ENCODE measurements around the gene SLC22A12.

The SLC22A12 gene

GRCh38 chr11:64642871-64643255 lies 51.8 kb downstream of the SLC22A12 start:
- in situ Hi-C loops (cut with MboI; ENCODE audit: low sequenced_read_pairs) = no loop called here

GRCh38 chr11:64643256-64643881 lies 52.3 kb downstream of the SLC22A12 start:
- in situ Hi-C loops (cut with MboI; ENCODE audit: low sequenced_read_pairs) = no loop called here

- in situ Hi-C loops (cut with MboI; ENCODE audit: low sequenced_read_pairs) = no loop called here
Measured at GRCh38 chr11:64643920-64644646, 53.1 kb downstream of the SLC22A12 start.

- in situ Hi-C loops (cut with MboI; ENCODE audit: low sequenced_read_pairs) = no loop called here
Measured at GRCh38 chr11:64644647-64645275, 53.7 kb downstream of the SLC22A12 start.

GRCh38 chr11:64647019-64647779 lies 56.2 kb downstream of the SLC22A12 start:
- in situ Hi-C loops (cut with MboI; ENCODE audit: low sequenced_read_pairs) = no loop called here

DNA sequence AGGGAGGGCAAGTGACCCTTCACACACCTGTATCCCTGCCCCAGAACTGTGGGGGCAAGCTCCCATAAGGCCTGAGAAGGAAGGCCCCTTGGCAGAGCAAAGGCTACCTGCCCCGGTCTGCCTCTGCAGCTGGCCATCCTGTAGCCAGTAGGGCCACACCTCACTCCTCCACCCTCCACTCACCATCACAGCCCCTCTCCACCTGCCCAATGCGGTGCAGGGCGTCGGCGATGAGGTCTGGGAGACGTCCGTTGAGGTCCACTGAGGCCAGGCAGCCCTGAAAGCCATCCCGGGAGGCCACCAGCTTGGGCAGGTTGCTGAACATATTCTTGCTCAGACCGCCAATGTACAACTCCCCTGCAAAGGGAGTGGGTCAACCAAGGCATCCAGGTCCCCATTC lies 57.5 kb downstream of the SLC22A12 start:
- in situ Hi-C loops (cut with MboI; ENCODE audit: low sequenced_read_pairs) = no loop called here

DNA sequence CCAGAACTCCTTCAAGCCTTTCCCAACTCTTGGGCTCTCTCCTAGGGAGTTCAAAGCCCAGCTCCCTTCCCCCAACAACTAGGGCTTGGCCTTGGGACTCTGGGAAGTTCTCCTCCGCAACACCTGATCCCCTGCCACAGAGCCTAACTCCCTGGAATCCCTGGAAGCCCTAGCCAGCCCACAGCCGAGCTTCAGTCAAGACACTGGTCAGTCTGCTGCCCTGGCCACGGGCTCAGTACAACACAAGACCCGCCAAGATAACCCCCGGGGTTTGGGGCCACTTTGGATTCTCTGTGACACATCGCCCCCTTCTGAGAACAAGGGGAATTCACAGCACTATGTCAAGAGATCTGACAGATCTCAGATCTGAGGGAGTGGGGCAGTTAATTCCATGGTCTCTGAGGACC lies 58.3 kb downstream of the SLC22A12 start:
- in situ Hi-C loops (cut with MboI; ENCODE audit: low sequenced_read_pairs) = no loop called here

DNA sequence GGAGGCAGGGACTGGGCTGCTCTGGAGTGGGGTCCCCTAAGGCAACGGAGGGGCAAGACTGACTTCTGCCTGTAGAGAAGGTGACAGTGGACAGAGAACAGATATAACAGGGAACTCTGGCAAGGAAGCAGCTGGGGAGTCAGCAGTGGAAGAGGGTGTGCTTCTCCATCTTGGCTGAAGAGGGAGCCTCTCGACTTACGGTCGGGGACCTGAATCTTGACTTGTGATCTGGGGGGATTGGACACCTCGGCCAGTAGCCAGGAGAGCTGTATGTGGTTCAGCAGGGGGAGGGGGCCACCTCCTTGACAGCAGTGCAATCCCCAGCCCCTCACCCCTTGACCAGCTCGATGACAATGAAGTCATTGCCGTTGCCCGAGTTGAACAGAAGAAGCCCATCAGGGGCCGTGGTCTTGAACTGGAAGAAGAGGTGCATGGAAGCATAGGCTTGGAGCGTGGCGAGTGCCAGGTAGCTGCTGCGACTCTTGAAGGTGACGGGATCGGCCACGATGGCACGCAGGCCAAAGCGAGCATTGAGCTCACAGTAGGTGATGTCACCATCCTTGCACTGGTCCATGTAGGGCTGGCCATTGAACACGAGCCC lies 60.0 kb downstream of the SLC22A12 start:
- in situ Hi-C loops (cut with MboI; ENCODE audit: low sequenced_read_pairs) = no loop called here

Data from HL-60/S4 treated with retinoic acid at 250 ng/mL for 4 days and 3 days (cell line).